ENCODE data around the gene HDAC4.

DNA sequence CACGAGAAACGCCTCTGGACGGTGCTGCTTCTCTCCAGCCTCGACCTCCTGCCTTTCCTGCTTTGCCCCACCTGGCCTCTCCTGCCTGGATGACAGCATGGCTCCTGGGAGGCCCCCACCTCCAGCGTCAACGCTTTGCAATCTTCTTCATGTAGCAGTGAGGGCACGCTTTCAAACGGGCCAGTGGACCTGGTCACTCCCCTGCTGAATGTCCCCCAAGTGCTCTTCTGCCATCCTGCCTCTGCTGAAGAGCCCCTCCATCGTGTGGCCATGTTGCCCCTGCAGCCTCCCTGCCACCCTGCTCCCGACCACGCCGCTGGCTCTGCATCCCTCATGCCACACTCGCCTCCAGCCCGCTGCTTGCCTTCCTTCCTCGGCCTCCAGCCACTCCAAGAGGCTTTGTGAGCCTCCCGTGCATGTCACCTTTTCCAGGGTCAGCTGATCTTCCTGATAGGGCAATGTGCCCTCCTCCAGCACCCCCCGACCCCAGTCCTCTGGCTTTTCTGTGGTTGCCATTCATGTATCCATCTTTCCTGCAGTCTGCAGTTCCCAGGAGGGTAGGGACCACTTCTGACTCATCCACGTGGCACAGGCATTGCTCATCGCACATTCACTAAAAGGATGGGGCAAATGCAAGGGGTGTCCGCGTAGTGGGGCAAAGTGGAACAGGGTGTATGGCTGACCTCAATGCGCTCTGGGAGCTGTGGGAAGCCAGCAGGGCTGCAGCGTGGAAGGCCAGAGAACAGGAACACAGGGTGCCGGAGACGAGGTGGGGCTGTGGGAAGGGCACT is 284.2 kb downstream of the HDAC4 start:
- TF ChIP-seq, protein P1, sequence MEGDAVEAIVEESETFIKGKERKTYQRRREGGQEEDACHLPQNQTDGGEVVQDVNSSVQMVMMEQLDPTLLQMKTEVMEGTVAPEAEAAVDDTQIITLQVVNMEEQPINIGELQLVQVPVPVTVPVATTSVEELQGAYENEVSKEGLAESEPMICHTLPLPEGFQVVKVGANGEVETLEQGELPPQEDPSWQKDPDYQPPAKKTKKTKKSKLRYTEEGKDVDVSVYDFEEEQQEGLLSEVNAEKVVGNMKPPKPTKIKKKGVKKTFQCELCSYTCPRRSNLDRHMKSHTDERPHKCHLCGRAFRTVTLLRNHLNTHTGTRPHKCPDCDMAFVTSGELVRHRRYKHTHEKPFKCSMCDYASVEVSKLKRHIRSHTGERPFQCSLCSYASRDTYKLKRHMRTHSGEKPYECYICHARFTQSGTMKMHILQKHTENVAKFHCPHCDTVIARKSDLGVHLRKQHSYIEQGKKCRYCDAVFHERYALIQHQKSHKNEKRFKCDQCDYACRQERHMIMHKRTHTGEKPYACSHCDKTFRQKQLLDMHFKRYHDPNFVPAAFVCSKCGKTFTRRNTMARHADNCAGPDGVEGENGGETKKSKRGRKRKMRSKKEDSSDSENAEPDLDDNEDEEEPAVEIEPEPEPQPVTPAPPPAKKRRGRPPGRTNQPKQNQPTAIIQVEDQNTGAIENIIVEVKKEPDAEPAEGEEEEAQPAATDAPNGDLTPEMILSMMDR (IDR thresholded peaks at IDR 0.05): no peak
- no peak for TF ChIP-seq POLR2A (IDR thresholded peaks at IDR 0.05)
- no peak for TF ChIP-seq POLR2AphosphoS5 (IDR thresholded peaks at IDR 0.05; ENCODE audit: insufficient read depth in 1 of 2, low read depth in 1 of 2)
